MM.1S (cell line): ENCODE data around the gene ERI3.

Source experiments
- EZH2 ChIP-seq: fragments of 300-600 bp; sonication (generic); optimal IDR thresholded peaks from 2 replicates; pipeline ENCODE3; 2017; ENCODE audit warnings: low read depth, mild to moderate bottlenecking, antibody characterized with exemption, low read length, mixed read lengths
- EZH2phosphoT487 ChIP-seq: fragments of 300-600 bp; sonication (generic); IDR thresholded peaks from 2 replicates; pipeline ENCODE4 v1.6.1; 2018; ENCODE audit warnings: antibody characterized with exemption, low read length
- TF ChIP-seq, protein P1 (sequence below): fragments of 300-600 bp; sonication (generic); IDR thresholded peaks from 2 replicates; pipeline ENCODE4 v1.5.1; 2016; ENCODE audit warnings: antibody characterized with exemption, low read length, mixed read lengths

DNA sequence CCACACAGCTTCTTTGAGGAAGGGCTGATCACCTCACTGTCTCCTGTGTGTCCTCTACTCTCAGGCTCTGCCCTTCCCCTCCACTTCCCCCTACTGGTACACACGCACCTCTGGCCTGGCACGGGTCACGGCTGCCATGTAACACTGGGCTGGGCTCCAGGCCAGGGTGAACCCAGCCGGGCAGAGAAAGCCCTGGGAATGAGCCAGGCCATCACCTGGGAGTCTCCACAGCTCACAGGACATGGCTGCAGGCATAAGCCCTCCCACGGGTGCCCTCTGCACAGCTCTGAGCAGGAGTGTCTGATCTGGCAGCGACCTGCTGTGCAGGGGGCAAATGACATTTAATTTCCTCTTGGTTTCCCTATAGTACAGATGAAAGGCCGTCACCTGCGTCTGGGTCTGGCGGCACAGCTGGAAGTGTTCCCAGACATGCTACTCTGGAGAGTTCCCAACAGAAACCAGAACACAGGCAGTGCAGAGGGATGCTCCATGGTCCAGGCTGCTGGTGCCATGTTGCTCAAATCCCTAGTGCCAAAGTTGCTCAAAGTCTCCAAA lies 61.2 kb downstream of the ERI3 start:
- TF ChIP-seq EZH2, result no peak
- TF ChIP-seq, protein P1, sequence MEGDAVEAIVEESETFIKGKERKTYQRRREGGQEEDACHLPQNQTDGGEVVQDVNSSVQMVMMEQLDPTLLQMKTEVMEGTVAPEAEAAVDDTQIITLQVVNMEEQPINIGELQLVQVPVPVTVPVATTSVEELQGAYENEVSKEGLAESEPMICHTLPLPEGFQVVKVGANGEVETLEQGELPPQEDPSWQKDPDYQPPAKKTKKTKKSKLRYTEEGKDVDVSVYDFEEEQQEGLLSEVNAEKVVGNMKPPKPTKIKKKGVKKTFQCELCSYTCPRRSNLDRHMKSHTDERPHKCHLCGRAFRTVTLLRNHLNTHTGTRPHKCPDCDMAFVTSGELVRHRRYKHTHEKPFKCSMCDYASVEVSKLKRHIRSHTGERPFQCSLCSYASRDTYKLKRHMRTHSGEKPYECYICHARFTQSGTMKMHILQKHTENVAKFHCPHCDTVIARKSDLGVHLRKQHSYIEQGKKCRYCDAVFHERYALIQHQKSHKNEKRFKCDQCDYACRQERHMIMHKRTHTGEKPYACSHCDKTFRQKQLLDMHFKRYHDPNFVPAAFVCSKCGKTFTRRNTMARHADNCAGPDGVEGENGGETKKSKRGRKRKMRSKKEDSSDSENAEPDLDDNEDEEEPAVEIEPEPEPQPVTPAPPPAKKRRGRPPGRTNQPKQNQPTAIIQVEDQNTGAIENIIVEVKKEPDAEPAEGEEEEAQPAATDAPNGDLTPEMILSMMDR, result no peak
- TF ChIP-seq EZH2phosphoT487, result no peak
